Measurements from ENCODE around the gene AFF1. TPM values are rescaled to one million over a fixed set of nuclear protein-coding genes. Genes with fewer than 3 reads are reported as not detected.
A peak's percentile ranks its signal among the peaks of the same experiment; 100 is the strongest.
"Not testable (repeated sequence)": the region's sequence is repeated elsewhere in the genome, so short reads cannot be mapped to it uniquely, and the experiment has no call there.

AFF1 gene
- total RNA-seq, 1 experiment from 2014 or later, result 52.8 TPM

DNA sequence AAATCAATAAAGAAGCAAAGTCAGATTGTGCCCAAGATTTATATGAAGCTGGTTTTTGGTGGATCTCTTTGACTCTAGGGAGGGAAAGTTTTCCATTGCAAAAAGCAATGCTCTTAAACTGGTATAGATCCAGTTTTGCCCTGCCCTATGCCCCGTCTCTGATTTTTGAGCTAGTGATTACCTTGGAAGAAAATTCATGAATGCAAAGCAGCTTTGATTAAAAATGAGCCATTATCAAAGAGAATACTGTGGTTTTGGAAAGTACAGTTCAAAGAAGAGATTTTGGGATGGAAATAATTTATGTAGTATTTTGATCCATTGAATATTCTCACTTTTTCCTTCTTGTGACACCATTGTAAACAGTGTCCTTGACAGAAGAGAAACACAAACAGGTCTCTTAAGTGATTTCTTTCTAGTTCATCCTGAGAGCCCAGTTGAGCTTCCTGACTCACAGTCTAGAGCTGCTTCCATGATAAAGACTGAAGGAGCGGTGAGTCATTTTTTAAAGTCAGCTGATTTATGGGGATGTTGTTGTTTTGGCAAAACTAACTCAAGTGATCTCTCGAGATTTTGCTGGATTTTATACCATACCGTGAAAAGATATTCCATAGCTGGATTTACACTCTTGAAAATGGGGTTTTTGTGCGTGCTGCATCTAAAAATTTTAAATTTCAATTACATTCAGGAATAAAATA lies 76.7 kb downstream of the AFF1 start:
- ChIA-PET CTCF (interaction anchor here (1.0 kb wide), 1 partner anchor 77 kb away, joined by 4 read pairs; no protein-coding TSS in a partner anchor), POLR2A (ENCODE audit: unreplicated experiment) (no interaction called here)
- peak in 1 of 2 experiments; percentile 79 for DNase-seq
- Histone ChIP-seq H2AFZ (no peak overlapping the region), H3F3A (ENCODE audit: insufficient read depth, low read depth) (peaks cover 4% of the 10 kb centered on the region), H3K27ac (peak overlapping the region; percentile 10; the same call in 1 of the 2 replicates), H3K27me3 (ENCODE audit: insufficient read depth, low read depth) (no peaks in the 10 kb centered on the region), H3K4me2 (peak overlapping the region; percentile 11), H3K9me3 (ENCODE audit: insufficient read depth, low read depth) (no peaks in the 10 kb centered on the region), H3K79me2 (ENCODE audit: low read depth) (peaks cover 66% of the 10 kb centered on the region), H4K20me1 (ENCODE audit: insufficient read depth) (0 out of 2 replicates have a peak, but pooled peaks cover 6% of the 10 kb centered on the region), H3K4me3 (no peak overlapping the region), H3K4me1 (replicated peaks; ENCODE audit: insufficient read depth) (peaks cover 38% of the 10 kb centered on the region), H3K36me3 (ENCODE audit: low read depth) (no peaks in the 10 kb centered on the region), H3K9me2 (ENCODE audit: insufficient read depth) (no peaks in the 10 kb centered on the region)
- TF ChIP-seq, protein P1, sequence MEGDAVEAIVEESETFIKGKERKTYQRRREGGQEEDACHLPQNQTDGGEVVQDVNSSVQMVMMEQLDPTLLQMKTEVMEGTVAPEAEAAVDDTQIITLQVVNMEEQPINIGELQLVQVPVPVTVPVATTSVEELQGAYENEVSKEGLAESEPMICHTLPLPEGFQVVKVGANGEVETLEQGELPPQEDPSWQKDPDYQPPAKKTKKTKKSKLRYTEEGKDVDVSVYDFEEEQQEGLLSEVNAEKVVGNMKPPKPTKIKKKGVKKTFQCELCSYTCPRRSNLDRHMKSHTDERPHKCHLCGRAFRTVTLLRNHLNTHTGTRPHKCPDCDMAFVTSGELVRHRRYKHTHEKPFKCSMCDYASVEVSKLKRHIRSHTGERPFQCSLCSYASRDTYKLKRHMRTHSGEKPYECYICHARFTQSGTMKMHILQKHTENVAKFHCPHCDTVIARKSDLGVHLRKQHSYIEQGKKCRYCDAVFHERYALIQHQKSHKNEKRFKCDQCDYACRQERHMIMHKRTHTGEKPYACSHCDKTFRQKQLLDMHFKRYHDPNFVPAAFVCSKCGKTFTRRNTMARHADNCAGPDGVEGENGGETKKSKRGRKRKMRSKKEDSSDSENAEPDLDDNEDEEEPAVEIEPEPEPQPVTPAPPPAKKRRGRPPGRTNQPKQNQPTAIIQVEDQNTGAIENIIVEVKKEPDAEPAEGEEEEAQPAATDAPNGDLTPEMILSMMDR (conservative IDR thresholded peaks at IDR 0.05), result no peak
- TF ChIP-seq EZH2 (IDR thresholded peaks at IDR 0.05; ENCODE audit: low read depth), result no peak
- no TSS peak for BruUV-seq (replicated peaks)
- intact Hi-C loops (cut with micrococcal nuclease; ENCODE audit: unreplicated experiment), result no loop called here

DNA sequence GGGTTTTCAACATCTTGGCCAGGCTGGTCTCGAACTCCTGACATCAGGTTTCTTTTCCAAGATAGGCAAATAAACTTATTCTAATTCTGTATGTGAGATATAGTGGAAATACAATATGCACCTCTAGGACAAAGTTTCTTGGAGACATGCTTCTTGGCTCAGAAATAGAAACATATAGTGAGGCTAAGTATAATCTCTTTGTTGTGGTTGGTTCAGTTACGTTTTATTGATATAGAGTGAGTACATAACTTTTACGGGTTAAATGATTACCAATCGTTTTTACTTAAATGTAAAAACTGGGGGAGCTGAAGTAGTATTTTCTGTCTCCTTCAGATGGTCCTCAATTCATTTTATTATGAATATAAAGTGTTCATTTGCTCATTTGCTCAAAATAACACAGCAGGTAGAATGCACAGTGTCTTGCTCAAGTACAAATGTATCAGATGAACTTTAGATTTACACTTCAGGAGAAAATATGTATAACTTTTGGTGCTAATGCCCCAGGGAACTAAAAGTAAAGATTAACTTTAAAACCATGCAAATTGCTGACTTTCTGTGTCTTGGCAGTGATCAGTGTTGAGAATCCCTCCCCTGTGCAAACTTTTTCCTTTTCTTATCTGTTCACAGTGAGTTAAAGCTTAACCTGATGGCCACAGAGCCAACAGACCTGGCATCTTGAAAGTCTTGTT lies 77.6 kb downstream of the AFF1 start:
- Histone ChIP-seq H3K4me1 (replicated peaks; ENCODE audit: insufficient read depth) (peaks cover 38% of the 10 kb centered on the region), H2AFZ (no peak overlapping the region), H3K36me3 (ENCODE audit: low read depth) (no peaks in the 10 kb centered on the region), H3K27me3 (ENCODE audit: insufficient read depth, low read depth) (no peaks in the 10 kb centered on the region), H3K9me2 (ENCODE audit: insufficient read depth) (no peaks in the 10 kb centered on the region), H4K20me1 (ENCODE audit: insufficient read depth) (0 out of 2 replicates have a peak, but pooled peaks cover 6% of the 10 kb centered on the region), H3F3A (ENCODE audit: insufficient read depth, low read depth) (peaks cover 4% of the 10 kb centered on the region; the same call in 1 of the 2 replicates), H3K4me3 (no peak overlapping the region), H3K79me2 (ENCODE audit: low read depth) (peaks cover 70% of the 10 kb centered on the region), H3K9me3 (ENCODE audit: insufficient read depth, low read depth) (no peaks in the 10 kb centered on the region), H3K27ac (no peak overlapping the region), H3K4me2 (no peak overlapping the region)
- intact Hi-C loops (cut with micrococcal nuclease; ENCODE audit: unreplicated experiment), result no loop called here
- CTCF ChIA-PET, result interaction anchor here (0.7 to 1.0 kb wide), 2 partner anchors 74 to 78 kb away, joined by 3 to 4 read pairs; no protein-coding TSS in a partner anchor
- BruUV-seq (replicated peaks), result no TSS peak
- POLR2A ChIA-PET (ENCODE audit: unreplicated experiment), result no interaction called here
- TF ChIP-seq, protein P1 (conservative IDR thresholded peaks at IDR 0.05), result no peak
- TF ChIP-seq EZH2 (IDR thresholded peaks at IDR 0.05; ENCODE audit: low read depth), result no peak
- no peak for DNase-seq

DNA sequence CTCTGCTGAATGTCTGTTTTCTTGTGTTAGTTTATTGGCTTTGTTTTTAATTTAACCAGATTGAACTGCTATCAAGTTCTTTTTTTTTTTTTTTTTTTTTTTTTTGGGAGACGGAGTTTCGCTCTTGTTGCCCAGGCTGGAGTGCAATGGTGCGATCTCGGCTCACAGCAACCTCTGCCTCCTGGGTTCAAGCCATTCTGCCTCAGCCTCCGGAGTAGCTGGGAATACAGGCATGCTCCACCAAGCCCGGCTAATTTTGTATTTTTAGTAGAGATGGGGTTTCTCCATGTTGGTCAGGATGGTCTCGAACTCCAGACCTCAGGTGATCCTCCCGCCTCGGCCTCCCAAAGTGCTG lies 78.1 kb downstream of the AFF1 start:
- intact Hi-C loops (cut with micrococcal nuclease; ENCODE audit: unreplicated experiment); H3K27ac ChIP-seq; BruUV-seq (replicated peaks); POLR2A ChIA-PET (ENCODE audit: unreplicated experiment); H4K20me1 ChIP-seq (ENCODE audit: insufficient read depth); H3K4me3 ChIP-seq; H3K36me3 ChIP-seq (ENCODE audit: low read depth); H3F3A ChIP-seq (ENCODE audit: insufficient read depth, low read depth); H3K27me3 ChIP-seq (ENCODE audit: insufficient read depth, low read depth); DNase-seq; H3K4me2 ChIP-seq; H2AFZ ChIP-seq; H3K9me2 ChIP-seq (ENCODE audit: insufficient read depth); H3K9me3 ChIP-seq (ENCODE audit: insufficient read depth, low read depth); CTCF ChIA-PET: not testable (repeated sequence)
- Histone ChIP-seq H3K4me1 (replicated peaks; ENCODE audit: insufficient read depth) (peaks cover 37% of the 10 kb centered on the region), H3K79me2 (ENCODE audit: low read depth) (peaks cover 66% of the 10 kb centered on the region)
